NCI-H1417 treated with DMSO at 0.1 percent for 48 hours (cell line): Measurements from ENCODE around the gene EEFSEC.

ENCODE experiments used
- DNase-seq: peaks from one replicate; lab custom pipeline; 2025; lab: John Stamatoyannopoulos, UW

EEFSEC gene

DNA sequence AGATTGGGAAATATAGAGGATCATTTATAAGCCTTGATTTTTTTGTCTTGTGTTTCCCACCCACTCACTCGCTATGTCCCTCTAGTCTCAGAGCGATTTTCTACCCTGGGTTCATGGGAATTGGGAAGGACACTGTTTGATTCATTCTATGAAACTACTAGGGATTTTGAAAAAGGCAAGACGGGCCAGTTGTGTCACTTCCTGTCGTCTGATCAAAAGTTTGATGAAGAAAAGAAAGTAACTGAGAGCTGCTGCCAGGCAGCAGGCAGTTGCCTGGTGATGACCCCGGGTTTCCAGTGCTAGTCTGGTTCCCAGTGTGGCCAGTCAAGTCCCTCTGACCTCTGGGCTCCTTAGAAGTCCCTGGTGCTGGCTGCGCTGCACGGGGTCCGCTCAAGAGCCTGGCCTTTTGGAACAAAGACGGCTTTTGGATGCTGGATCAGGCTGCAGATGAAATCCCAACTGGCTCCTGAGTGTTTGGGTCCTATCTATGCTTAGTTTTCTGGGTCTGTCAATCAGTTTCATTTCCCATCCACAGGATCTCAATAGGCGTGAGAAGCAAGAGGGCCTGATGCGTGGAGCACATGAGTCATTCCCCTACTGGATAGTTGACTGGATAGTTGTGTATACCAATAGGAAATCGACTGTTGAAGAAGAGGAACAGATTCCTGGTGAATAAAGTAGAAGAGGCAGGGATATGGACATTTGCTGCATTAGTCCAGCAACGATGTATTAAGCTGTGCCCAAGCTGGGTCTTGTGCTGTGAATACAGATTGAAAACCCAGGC, 89.7 kb downstream of the EEFSEC start:
- no peak for DNase-seq

DNA sequence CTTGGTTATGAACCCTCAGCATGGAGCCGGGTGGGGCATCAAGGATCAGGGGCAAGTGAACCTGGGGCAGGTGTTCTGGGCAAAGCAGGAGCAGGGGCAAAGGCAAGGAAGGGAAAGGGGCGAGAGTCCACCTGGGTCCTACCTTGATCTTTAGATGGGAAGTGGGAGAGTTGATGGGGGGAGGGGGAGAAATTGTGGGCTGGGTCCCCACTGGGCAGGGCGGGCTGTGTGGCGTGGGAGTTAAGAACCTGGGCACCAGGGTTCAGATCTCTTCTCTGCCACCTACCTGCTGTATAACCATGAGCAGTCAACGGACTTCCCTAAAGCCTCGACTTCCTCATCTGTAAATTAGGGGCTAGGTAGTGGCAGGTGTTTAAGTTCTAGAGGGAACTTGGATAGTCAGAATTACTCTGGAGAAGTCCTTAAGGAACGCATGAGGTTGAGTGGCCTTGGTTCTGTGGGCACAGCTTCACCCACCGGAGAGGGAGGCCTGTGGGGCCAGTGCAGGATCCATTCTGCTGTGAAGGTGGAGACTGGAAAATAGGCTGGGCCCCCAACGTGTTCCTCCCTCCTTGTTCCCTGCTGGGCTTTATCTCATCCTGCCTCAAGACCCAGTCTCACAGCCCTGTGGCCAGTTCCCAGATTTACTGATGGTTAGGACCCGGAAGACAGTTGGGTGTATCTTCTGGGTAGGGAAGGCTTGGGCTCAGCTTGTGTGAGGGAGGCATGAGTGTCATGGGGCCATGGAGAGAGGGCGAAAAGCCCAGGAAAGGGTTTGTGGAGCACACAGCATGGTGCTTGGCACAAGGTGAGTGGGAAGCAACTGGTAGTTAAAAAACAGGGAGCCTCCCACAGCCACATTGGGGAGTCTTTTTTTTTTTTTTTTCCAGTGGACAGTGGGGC, 90.6 kb downstream of the EEFSEC start:
- no peak for DNase-seq

DNA sequence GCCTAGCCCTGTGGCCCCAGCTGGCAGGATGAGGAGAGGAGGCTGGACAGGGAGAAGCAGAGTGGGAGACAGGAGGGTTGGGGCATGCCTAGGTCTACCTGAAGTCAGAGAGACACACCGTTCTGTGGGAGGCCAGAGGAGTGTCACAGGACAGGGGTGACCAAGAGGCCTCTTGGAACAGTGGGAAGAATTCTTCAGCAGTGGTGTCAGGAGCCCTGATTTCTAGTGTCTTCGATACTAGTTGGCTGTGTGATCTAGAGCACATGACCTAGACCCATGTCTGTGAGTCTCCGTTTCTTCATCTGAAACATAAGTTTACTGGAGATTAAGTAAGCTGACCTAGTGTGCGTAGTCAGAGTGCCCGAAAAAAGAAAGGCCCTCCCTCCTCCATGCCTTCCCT, 92.2 kb downstream of the EEFSEC start:
- DNase-seq = no peak

DNA sequence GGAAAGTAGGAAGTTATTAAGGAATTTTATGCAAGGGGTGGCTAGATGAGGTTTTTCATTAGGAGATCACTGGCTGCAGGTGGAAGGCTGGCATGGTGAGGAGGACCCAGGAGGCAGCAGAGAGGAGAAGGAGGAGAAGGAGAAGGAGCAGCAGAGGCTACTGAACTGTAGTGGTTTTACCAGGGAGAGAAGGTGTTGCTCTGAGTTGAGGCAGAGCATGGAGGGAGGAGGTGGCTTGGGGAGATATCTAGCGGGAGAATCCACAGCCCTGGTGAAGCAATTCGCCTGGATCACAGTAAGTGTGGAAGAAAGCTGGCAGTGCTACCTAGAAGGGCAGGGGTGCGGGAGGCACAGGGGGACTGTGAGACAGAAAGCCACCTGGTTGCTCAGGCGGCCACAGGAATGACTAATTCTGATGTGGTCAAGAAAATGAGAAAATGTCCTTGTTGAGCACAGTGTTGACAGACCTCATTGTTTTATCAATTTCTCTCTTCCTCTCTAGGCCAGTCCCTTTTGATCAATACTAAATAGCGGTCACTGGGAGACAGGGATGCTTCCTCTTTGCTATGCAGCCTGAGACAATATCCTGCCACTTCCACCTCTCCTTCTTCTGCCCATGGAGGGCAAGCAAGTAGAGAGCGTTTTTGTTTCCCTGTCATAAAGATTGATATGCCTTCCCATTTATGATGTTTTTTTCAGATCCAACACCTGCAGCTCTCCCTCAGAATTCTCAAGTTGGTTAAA, 94.6 kb downstream of the EEFSEC start:
- DNase-seq = peak; percentile 78

DNA sequence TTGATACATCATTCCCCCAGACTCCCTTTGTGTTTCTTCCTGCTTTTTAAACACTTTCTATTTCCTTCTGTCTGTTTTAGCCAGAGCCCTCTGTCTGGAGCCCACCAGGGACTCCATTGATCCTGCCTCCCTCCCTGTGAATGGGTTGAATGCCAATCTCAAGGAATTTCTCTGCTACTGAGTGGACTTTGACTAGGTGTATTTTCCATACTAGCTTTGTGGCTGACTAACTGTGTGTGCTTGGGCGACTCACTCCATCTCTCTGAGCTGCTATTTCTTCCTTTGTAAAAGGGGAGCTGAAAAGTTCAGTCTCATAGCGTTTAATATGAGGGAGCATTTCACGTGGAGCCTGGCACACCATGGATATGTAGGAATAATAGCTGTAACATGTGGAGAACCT, 98.8 kb downstream of the EEFSEC start:
- DNase-seq = no peak

DNA sequence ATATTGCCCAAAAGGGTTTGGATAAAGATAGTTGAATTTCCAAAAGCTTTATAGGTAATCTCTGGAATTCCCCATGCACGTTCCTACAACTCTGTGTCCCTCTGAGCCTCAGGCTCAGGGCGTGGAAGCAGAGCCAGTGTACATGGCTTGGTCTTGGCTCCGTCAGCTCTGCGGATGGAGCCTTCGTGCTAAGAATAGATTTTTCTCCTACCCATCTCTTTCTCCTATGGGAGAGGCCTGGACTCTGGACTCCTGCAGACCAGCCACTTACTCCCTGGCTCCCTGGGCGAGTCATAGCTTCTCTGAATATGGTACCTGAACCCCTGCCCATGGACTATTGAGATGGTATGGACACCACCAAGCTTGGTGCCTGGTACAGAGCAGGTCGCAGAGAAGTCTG, 99.9 kb downstream of the EEFSEC start:
- no peak for DNase-seq

DNA sequence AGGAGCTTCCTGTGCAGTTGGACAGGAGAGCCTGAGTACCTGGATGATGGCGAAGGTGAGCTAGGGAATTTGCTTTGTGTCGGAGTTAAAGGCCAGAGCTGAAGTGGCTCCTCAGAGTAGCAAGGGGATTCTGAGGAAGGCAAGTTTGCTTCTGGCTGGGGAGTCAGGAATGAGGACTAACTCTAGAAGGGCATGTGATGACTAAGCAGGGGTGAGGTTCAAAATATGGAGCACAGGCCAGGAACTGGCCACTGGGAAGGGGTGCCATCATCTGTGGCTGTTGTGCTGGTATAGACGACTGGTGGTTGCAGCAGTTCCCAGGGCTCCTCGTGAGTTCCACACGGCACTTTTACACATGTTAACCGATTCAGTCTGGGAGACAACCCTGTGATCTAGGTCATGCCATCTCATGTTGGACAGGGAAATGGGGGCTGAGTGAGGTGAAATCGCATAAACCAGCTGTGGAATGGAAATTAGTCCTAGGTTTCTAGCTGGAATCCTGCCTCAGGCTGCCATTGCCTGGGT, 100.8 kb downstream of the EEFSEC start:
- DNase-seq = no peak

DNA sequence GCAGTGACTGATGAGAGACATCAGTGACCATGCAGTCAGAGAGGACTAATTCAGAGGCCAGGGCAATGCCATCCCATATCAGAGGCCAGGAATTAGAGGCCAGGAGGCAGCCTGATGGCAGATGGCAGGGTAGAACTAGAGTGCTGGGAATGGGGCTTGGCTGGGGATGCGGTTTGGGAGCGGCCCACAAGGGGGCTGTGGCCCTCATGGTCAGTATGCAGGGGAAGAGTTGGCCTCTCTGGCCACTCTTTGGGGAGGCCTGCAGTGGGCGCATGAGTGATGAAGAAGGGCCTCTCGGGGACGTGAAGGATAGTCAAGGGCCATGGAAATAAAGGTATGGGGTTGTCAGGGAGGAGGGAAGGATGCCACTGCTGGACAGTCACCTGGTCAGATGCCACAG, 101.7 kb downstream of the EEFSEC start:
- DNase-seq = no peak

DNA sequence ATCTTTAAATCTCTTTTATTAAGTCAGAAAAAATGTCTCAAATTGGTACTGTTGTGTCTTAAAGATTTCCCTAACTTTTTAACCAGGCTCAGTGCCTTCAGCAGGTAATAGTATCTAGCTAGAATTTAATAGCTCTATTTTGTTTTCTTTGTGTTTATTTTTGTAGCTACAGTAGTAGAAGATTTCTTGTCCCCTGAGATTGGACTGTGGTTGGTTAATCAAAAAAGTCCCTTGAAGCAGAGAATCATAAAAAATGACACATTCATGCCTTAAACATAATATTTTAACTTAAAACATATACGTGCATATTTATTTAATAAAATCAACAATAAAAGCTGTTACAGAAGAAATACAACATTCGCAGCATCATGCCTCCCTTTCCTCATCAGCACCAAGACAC, 102.8 kb downstream of the EEFSEC start:
- no peak for DNase-seq

DNA sequence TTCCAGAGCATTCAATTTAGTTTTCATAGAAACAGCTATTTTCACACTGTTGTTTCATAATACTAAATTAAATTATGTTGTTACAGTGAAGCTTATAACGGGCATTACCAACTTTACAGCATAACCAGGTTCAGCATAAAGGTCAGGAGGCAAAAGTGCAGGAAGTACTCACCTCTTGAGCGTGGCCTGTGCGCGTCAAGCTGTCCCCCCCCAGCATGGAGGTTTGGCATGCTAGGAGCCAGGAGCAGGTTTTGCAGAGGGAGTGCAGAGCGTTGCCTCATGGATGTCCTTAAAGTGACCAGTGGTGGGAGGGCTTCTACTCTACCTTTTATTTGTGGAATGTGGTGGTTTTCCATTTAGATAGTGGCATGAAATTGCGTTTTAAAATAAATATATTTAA, 104.4 kb downstream of the EEFSEC start:
- no peak for DNase-seq

DNA sequence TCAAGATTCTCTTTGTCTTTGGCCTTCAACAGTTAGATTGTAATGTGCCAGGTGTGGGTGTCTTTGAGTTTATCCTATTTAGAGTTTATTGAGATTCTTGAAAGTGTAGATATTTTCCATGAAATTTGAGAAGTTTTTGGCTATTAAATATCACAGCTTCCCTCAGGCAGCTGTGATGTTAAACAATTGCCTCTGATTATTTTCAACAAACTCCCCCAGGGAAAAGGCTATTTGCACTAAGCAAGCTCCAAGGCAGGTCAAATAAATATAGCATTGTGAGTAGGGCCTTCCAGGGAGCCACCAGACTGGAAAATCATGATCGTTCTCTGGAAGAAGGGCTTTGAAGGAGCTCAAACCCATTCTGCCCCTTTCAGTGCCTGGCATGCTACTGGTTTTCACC, 107.0 kb downstream of the EEFSEC start:
- no peak for DNase-seq

DNA sequence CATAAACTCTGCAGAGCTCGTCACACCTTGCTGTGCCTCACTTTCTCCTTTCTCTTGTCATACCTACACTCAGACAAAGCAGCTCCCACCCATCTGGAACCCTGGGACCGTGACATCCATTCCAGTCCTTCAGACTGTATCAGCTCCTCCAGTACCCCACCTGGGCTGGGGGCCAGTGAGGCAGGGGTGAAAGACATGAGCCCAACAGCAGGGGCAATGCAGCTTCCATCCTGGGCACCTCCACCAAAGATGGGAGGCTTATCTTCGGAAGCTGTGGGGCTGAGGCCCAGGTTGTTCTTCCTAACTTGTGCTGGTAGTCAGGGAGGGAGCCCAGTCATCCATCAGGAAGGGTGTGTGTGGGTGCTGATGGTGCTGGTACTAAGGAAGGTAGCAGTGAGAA, 109.2 kb downstream of the EEFSEC start:
- no peak for DNase-seq

DNA sequence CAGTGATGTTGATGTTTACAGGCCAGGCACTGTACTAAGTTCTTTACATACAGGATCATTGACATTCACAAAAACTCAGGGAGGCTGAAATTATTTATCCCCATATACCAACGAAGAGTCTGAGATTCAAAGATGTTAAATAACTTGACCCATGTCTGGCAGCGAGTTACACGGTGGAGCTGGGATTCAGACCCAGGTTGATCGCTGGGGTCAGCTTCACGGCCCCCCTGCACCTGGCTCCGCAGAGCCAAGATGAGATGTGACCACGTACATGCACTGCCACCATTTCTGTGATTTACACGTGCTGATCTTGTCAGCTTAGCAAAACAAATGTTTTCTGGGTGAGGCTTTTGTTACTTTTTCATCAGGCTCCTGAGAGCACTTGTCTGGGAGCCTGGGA, 109.8 kb downstream of the EEFSEC start:
- DNase-seq = no peak

DNA sequence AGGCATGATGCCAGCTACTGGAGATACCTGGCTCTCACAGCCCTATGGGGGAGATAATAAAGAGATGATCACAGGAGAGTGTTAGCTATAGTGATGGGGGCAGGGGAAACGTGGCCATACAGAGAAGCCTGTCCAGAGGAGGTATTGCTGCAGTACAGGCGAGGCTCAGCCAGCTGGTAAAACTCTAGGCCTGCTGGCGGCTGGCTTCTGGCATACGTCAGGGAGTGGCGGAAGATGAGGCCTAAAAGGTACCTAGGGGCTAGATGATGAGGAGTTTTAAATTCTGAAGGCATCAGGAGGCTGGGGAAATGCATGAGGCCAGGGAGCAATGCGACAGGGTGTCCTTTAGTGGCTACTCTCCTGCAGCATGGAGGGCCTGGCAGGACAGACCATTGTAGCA, 110.7 kb downstream of the EEFSEC start:
- no peak for DNase-seq

DNA sequence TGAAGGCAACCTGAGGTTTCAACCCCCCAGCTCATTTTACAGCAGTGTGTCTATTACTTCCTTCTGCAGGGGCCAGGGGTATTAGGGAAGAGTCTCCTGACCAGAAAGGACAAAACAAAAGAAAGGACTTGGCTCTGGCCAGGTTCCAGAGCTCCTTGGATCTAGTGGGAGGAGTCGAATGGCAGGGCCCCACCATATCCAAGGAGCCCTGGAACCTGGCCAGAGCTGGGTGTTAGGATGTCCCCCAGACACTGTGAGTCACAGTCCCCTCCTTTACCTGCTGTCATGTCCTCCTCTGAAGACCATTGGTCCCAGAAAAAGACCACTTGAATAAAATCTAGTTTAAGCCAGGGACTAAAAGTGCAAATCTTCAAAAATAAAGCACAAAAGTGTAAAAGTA, 113.2 kb downstream of the EEFSEC start:
- no peak for DNase-seq

DNA sequence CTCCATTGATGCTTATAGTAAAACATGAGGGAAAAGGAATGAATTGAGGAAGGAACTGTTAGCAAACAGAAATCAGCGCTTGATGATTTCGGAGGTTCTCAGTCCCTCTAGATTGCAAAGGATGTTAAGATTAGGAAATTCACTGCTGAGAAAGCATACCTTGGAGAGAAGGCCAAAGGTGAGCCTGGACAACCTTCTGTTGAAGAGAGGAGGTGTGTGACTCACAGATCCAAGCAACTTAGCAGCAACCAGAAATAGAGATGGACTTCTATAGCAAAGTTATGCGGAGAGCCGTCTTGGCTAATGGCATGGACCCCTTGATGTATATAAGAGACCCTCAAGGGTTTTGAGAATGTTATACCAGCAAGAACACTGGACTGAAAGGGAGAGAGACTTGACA, 114.3 kb downstream of the EEFSEC start:
- DNase-seq = no peak

DNA sequence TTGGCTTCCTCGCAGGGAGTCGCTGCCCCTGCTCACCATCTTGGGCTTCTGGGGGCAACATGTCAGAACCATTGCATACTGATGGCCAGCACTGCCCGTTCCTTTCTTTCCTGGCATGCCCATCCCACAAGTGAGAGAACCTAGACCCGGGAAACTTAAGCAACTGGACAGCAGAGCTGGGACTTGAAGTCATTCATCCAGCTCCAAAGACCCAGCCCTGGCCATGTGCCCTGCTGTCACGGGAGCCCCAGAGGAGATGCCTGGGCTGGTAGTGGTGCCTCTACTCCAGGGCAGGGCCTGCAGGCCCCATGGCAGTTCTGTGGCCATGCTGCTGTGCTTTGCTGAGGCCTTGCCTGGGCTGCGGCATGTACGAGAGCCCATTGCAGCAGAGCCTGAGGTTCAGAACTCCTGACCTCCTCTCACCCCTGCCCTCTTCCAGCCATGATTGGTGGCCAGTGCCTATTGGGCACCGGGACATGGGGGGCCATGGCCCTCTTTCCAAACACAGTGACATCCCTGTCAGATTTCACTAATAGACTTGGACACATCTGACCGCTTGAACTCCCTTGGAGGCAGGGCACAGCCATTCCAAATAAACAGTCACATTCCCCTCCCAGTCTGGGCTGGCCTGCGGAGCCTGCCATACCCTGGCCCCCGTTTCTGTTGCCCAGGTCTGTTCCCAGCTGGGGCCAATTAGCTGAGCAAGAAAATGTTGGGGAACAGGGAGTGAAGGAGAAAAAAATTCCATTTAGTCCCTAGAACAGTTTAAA, 115.9 kb downstream of the EEFSEC start:
- DNase-seq = no peak

DNA sequence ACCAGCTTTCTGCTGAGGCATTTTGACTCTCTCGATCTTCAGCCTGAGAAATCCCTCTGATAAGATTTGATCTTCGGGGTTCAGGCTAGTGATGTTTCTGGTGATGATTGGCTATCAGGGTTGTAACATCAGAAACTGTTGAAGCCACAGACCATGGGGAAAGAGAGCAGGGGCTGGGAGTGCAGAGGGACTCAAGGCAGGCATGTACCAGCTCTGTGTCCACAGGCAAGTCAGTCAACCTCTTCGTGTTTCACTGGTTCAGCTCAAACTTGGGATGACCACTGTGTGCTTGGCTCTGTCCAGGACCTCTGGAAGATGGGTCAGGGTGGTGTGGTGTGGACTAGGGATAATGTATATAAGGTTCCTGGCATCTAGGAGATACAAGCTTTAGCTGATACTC, 116.5 kb downstream of the EEFSEC start:
- no peak for DNase-seq

DNA sequence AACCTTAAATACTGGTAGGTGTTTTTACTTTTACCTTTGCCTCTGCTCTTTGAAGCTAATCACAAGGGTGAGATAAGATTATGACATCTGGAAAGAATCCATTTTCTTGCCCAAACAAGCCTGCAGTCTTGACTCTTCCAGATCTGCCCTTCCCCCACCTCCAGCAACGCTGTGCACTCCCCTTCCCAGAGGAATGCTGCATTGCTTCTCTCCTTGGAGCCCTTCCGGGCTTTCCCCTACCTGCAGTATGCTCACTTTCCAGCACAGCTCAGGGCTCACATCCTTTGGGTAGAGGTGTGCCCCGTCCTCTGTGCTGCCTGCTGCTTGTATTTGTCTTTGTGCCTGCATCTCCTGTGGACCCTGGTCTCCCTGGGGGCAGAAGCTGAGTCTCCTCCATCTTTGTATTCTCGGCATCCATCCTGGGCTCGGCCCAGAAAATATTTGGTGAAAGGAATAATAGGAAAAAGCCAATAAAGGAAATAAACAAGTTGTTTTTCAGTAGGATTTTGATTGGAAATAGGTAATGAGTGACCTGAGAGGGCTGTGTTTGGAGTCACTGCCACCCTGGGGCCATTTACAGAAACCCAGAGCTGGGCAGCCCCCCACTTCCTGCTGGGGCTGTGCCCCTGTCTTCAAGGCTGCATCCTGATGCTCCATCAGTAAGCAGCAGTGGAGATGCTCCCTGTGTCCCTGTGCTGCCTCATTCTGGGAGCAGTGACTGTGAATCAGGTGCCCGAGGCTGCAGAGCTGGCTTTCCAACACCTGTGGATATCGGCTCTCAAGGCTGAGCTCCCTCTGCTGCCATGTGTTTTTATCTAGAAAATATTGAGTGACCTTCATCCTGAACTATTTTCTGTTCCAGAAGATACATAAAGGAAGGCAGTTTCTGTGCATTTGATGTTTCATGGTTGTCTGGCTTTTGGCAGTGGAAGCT, 117.5 kb downstream of the EEFSEC start:
- no peak for DNase-seq

DNA sequence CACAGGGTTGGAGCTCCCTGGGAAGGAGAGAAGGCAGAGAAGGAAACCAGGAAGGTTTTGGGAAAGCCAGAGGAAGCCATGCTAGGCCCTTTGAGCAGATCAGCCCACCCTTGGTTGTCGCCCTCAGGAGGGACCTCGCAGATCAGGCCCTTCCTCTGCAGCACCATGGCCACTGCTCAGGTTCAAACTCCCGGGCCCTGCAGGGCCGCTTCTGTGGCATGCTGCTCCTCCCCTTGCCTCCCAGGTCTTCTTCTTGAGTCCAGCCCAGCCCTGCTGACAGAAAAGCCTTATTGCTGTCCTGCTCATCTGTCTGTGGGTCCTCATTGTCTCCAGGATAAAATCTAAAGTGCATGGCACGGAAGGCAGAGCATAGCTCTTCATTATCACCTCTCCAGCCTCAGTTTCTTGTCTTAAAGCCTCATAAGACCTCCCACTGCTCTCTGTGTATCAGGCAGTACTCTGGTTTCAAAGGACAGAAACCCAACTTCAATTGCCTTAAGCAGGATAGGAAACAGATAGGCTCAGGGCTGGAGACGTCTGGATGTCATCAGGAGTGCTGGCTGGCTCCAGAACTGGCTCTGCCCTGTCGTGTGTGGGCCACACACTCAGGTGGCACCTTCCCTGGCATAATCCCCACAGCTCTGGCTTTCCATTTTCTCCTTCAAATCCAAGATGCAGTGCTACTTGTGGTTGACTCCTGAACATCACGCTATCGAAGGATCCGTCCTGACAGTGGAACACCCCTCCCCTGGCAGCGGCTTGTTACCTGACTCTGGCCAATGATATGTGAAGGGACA, 118.5 kb downstream of the EEFSEC start:
- DNase-seq = no peak
